K562 (cell line): ENCODE measurements around the gene RNLS. TPM values are rescaled to one million over a fixed set of nuclear protein-coding genes. Genes with fewer than 3 reads are reported as not detected.

Source experiments
- ATAC-seq: fragments of 200-7000 bp; cut with Tn5 transposase; 3 replicates; pipeline ENCODE4 v1.9.1; 2020; ENCODE audit warnings: moderate library complexity
- BruUV-seq: library from RNA; stranded (reverse); fragments of 400-500 nt; replicated peaks from 2 replicates; lab custom pipeline; 2021; lab: Mats Ljungman, UMichigan
- CTCF ChIA-PET: fragments of 300-600 bp; formaldehyde crosslinking; extraction: SDS; loops from one replicate; lab custom pipeline; 2021; ENCODE audit warnings: low intra/inter-chr PET ratio; lab: Yijun Ruan, JAX
- POLR2A ChIA-PET: fragments of 300-600, 350-650 bp; sonication (Branson Sonifier 250); formaldehyde crosslinking; extraction: SDS; loops from one replicate; lab custom pipeline; 2021; ENCODE audit warnings: antibody characterized with exemption, inconsistent platforms; lab: Yijun Ruan, JAX
- DNase-seq, 4 experiments: peaks; one replicate each; pipeline versions ENCODE4 v3.0.0 to v3.0.0-alpha.2; 2011 to 2018; ENCODE audit warnings: low spot score in 3 of 4, mixed read lengths in 3 of 4; ENCODE audit errors: extremely low read depth in 1 of 4
- FAIRE-seq: peaks from 2 replicates; lab custom pipeline; 2011; peaks lifted over from hg19 to GRCh38; lab: Jason Lieb, UNC
- H2AFZ ChIP-seq: 2 replicates; pipeline ENCODE4 v1.6.0; 2011; ENCODE audit warnings: low read depth, low read length, control low read depth, inconsistent platforms
- H3K27ac ChIP-seq: fragments of 200-600 bp; 3 replicates; pipeline ENCODE4 v1.8.0; 2011; ENCODE audit warnings: low read depth, mild to moderate bottlenecking, control low read depth, inconsistent platforms, low read length, moderate library complexity, mixed read lengths; ENCODE audit errors: extremely low read depth
- H3K27me3 ChIP-seq, 2 experiments: fragments of 300-600 bp in 1 of 2; 2 replicates in 1 of 2; 3 replicates in 1 of 2; pipeline versions ENCODE4 v1.6.0 to v1.8.0; 2011; ENCODE audit warnings: inconsistent platforms in 2 of 2, low read length in 2 of 2, mild to moderate bottlenecking in 1 of 2, mixed read lengths in 1 of 2, moderate library complexity in 1 of 2; ENCODE audit not compliant: control insufficient read depth in 2 of 2, insufficient read depth in 2 of 2
- H3K36me3 ChIP-seq: fragments of 300-600 bp; 3 replicates; pipeline ENCODE4 v1.8.0; 2011; ENCODE audit warnings: mild to moderate bottlenecking, low read length, inconsistent platforms; ENCODE audit not compliant: control insufficient read depth, insufficient read depth
- H3K4me1 ChIP-seq, 2 experiments: fragments of 200-600 bp in 1 of 2; replicated peaks in 1 of 2; 2 replicates in 1 of 2; 3 replicates in 1 of 2; pipeline versions ENCODE4 v1.5.1 to v1.8.0; 2011; ENCODE audit warnings: inconsistent platforms in 2 of 2, low read length in 2 of 2, mild to moderate bottlenecking in 1 of 2, mixed read lengths in 1 of 2, moderate library complexity in 1 of 2; ENCODE audit not compliant: control insufficient read depth in 2 of 2, insufficient read depth in 2 of 2
- H3K4me2 ChIP-seq: 2 replicates; pipeline ENCODE4 v1.6.1; 2011; ENCODE audit warnings: low read length, control low read depth, inconsistent platforms, mixed read lengths; ENCODE audit not compliant: insufficient read depth
- H3K4me3 ChIP-seq: fragments of 200-600 bp; sonication (generic), shearing (Covaris generic); 2 replicates; pipeline ENCODE4 v1.5.1; 2016; ENCODE audit warnings: control low read depth, inconsistent platforms
- H3K79me2 ChIP-seq: fragments of 200-600 bp; 3 replicates; pipeline ENCODE4 v1.8.0; 2011; ENCODE audit warnings: low read length, inconsistent platforms; ENCODE audit not compliant: control insufficient read depth, insufficient read depth
- H3K9ac ChIP-seq, 2 experiments: 2 replicates each; pipeline versions ENCODE4 v1.6.0 to v1.6.1; 2011; ENCODE audit warnings: low read depth in 2 of 2, low read length in 2 of 2, control low read depth in 1 of 2, inconsistent platforms in 1 of 2, mild to moderate bottlenecking in 1 of 2, mixed read lengths in 1 of 2; ENCODE audit not compliant: insufficient read depth in 1 of 2
- H3K9me1 ChIP-seq: one replicate; pipeline ENCODE4 v1.6.0; 2011; ENCODE audit warnings: inconsistent platforms, mild to moderate bottlenecking, low read length, moderate library complexity; ENCODE audit not compliant: control insufficient read depth, insufficient read depth
- H3K9me3 ChIP-seq: replicated peaks from 2 replicates; pipeline ENCODE4 v1.5.1; 2011; ENCODE audit warnings: low read depth, low read length, inconsistent platforms; ENCODE audit not compliant: control insufficient read depth, insufficient read depth
- H4K20me1 ChIP-seq: replicated peaks from 2 replicates; pipeline ENCODE4 v1.6.1; 2011; ENCODE audit warnings: low read length, inconsistent platforms, mixed read lengths; ENCODE audit not compliant: control insufficient read depth, insufficient read depth
- CBFB ChIP-seq: sonication (generic); formaldehyde crosslinking; IDR thresholded peaks from 2 replicates; pipeline ENCODE4 v1.4.0; 2020; ENCODE audit warnings: mild to moderate bottlenecking, missing genetic modification reagents
- CREM ChIP-seq: IDR thresholded peaks from 2 replicates; pipeline ENCODE4 v1.6.1; 2014; ENCODE audit warnings: antibody characterized with exemption, low read depth
- MTA3 ChIP-seq: fragments of 450-650 bp; formaldehyde crosslinking; IDR thresholded peaks from 2 replicates; pipeline ENCODE4 v1.6.1; 2017; ENCODE audit warnings: mild to moderate bottlenecking, borderline replicate concordance
- NFIC ChIP-seq: fragments of 450-650 bp; IDR thresholded peaks from 2 replicates; pipeline ENCODE4 v1.6.1; 2017; ENCODE audit warnings: mild to moderate bottlenecking, inconsistent platforms
- PTTG1 ChIP-seq: fragments of 450-650 bp; IDR thresholded peaks from 2 replicates; pipeline ENCODE4 v1.6.1; 2016; ENCODE audit warnings: low read depth, mild to moderate bottlenecking, missing genetic modification characterization, missing compliant biosample characterization
- RAD21 ChIP-seq, 2 experiments: fragments of 250-450 bp in 1 of 2; fragments of 450-650 bp in 1 of 2; sonication (Bioruptor Pico) in 1 of 2; formaldehyde crosslinking in 1 of 2; IDR thresholded peaks in 1 of 2; conservative IDR thresholded peaks in 1 of 2; 2 replicates each; pipeline versions ENCODE4 v1.4.0 to v1.8.0; 2020 to 2022; ENCODE audit warnings: mild to moderate bottlenecking in 2 of 2, moderate library complexity in 1 of 2
- RUNX1 ChIP-seq: sonication (generic); IDR thresholded peaks from 2 replicates; pipeline ENCODE4 v1.6.1; 2016; ENCODE audit warnings: antibody characterized with exemption, low read depth
- THRA ChIP-seq: fragments of 450-650 bp; IDR thresholded peaks from 2 replicates; pipeline ENCODE4 v1.6.1; 2017; ENCODE audit warnings: mild to moderate bottlenecking, moderate library complexity
- WGBS: fragments of 100-300 bp; shearing (Covaris generic); methylation state at CpG from one replicate; pipeline ENCODE4 v1.1.6; 2016; ENCODE audit warnings: low coverage, mixed read lengths; ENCODE audit not compliant: insufficient coverage; ENCODE audit errors: missing lambda C conversion rate; 5-methylcytosine and 5-hydroxymethylcytosine counted together
- in situ Hi-C: fragments of 300-500 bp; cut with MboI; formaldehyde crosslinking; loops from 4 replicates; pipeline ENCODE4 v1.15.0; 2018; ENCODE audit warnings: inconsistent platforms, mixed read lengths
- intact Hi-C: fragments of 100-400 bp; cut with micrococcal nuclease; formaldehyde crosslinking; loops from 2 replicates; pipeline ENCODE4 v1.14.2; 2022
- polyA plus RNA-seq, 8 experiments: library from polyadenylated mRNA; depleted of rRNA in 4 of 8; stranded (reverse) in 5 of 8; unstranded in 3 of 8; fragments of >200 nt; fragmentation: Nextera tagmentation in 2 of 8; fragmentation: Illumina TruSeq in 1 of 8; extraction: Ambion mirVana in 2 of 8; extraction: Trizol in 1 of 8; gene quantifications; 2 replicates each; pipeline versions ENCODE4 v1.2.1 to v1.2.3, GENCODE V29; 2011 to 2014; ENCODE audit warnings: inconsistent platforms in 1 of 8, missing spikeins in 1 of 8
- total RNA-seq, 7 experiments: library from RNA; depleted of rRNA in 6 of 7; stranded (reverse); fragments of >200 nt in 6 of 7; fragmentation: Illumina TruSeq in 2 of 7; extraction: Trizol in 2 of 7; gene quantifications; 2 replicates each; pipeline versions ENCODE4 v1.2.1 to v1.2.3, GENCODE V29; 2011 to 2021; ENCODE audit warnings: low replicate concordance in 1 of 7
- TF ChIP-seq, protein P1 (sequence below): IDR thresholded peaks from 2 replicates; pipeline ENCODE4 v1.6.1; 2014; ENCODE audit warnings: antibody characterized with exemption
- TF ChIP-seq, protein P2 (sequence below): fragments of 450-650 bp; IDR thresholded peaks from 2 replicates; pipeline ENCODE4 v1.6.1; 2016; ENCODE audit warnings: mild to moderate bottlenecking

The RNLS gene
- total and polyA plus RNA-seq, 9 of the 15 experiments (the other 6 are each of a cell fraction or from before 2014, with no cell fraction given) = 0.14 to 0.72 (median 0.41) TPM; not detected in 3

DNA sequence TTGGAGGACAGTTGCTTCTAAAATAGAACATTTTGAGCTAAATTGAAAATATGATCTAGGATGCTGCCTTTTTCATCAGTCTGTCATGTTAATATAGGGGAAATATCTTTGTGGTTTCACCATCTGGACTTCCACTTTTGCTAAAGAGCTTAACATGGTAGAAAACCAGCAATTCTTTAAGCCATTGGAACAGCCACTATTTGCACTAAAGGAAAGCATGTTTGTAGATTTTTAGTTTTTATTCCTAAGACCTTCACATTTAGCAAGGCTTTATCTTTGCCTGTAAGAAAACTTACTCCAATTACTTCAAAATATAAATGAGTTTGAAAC lies 291.0 kb downstream of the RNLS start (continued):
- TF ChIP-seq THRA = no peak

DNA sequence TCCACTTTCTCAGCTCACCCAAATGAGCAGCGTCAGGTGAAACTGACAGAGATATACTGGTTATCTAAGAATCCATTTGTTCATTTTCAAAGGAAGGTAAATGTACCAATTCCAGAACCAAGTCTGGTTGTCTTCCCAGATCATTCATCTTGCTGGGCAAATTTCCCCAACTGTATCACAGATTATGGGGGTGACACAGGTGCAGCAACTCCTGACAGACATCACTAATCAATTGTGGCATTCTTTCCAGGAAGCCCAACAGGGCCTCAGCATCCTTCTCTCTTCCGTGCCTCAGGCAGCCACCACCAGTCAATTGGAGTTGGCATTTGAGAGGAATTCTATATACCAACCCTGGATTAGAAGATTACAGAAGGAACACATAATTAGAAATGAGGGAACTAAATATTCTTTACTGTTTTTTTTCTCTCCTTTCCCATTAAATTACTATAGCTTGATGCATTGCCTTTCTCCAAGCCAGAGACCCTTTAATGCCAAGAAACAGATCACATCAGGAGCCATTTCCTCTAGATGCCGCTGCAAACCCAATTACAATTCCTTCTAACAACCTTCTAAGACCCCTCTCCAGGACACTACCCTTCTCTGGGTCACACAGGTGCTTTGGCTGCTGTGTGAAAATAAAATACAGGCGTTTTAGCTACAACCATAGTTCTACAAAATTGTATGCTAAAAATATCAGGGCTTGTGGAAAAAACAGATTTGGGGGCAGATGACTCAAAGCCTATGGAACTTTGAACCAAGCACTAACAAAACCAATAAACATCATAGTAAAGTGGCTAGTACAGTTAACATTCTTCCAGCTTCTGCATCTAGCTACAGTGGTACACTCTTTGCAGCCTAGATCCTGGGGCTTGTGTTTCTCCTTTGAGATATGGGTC lies 291.6 kb downstream of the RNLS start:
- FAIRE-seq = no peak
- Histone ChIP-seq H3K4me3 (no peak overlapping the region), H4K20me1 (no peaks in the 10 kb centered on the region), H3K4me1 (no peaks in the 10 kb centered on the region), H3K9me3 (no peaks in the 10 kb centered on the region), H3K27me3 (no peaks in the 10 kb centered on the region), H3K79me2 (no peaks in the 10 kb centered on the region), H3K4me2 (no peak overlapping the region), H3K9ac (no peak overlapping the region), H3K9me1 (no peaks in the 10 kb centered on the region), H3K27ac (no peak overlapping the region), H2AFZ (no peak overlapping the region), H3K36me3 (no peaks in the 10 kb centered on the region)
- BruUV-seq = no TSS peak
- no peak for DNase-seq
- TF ChIP-seq, protein P1, sequence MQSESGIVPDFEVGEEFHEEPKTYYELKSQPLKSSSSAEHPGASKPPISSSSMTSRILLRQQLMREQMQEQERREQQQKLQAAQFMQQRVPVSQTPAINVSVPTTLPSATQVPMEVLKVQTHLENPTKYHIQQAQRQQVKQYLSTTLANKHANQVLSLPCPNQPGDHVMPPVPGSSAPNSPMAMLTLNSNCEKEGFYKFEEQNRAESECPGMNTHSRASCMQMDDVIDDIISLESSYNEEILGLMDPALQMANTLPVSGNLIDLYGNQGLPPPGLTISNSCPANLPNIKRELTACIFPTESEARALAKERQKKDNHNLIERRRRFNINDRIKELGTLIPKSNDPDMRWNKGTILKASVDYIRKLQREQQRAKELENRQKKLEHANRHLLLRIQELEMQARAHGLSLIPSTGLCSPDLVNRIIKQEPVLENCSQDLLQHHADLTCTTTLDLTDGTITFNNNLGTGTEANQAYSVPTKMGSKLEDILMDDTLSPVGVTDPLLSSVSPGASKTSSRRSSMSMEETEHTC = no peak
- TF ChIP-seq CREM (no peak), PTTG1 (tag) (no peak), CBFB (no peak), RUNX1 (no peak), NFIC (no peak), MTA3 (no peak), RAD21 (CRISPR knock-in tag; conservative IDR thresholded peaks at IDR 0.05 in 1 of 2, IDR thresholded peaks at IDR 0.05 in 1 of 2) (no peak)
- TF ChIP-seq, protein P2, sequence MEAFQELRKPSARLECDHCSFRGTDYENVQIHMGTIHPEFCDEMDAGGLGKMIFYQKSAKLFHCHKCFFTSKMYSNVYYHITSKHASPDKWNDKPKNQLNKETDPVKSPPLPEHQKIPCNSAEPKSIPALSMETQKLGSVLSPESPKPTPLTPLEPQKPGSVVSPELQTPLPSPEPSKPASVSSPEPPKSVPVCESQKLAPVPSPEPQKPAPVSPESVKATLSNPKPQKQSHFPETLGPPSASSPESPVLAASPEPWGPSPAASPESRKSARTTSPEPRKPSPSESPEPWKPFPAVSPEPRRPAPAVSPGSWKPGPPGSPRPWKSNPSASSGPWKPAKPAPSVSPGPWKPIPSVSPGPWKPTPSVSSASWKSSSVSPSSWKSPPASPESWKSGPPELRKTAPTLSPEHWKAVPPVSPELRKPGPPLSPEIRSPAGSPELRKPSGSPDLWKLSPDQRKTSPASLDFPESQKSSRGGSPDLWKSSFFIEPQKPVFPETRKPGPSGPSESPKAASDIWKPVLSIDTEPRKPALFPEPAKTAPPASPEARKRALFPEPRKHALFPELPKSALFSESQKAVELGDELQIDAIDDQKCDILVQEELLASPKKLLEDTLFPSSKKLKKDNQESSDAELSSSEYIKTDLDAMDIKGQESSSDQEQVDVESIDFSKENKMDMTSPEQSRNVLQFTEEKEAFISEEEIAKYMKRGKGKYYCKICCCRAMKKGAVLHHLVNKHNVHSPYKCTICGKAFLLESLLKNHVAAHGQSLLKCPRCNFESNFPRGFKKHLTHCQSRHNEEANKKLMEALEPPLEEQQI = no peak
- ChIA-PET POLR2A (no interaction called here), CTCF (no interaction called here)
- in situ Hi-C loops = no loop called here
- ATAC-seq = no peak
- WGBS = 0% methylated on average over 3 of the region's 4 CpGs
- intact Hi-C loops = no loop called here
